Measurements from ENCODE around the gene DCTN3. TPM values are rescaled to one million over a fixed set of nuclear protein-coding genes. Genes with fewer than 3 reads are reported as not detected.

The DCTN3 gene
- total and polyA plus RNA-seq, 4 donors = 39.8 to 86.3 (median 70.3) TPM

DNA sequence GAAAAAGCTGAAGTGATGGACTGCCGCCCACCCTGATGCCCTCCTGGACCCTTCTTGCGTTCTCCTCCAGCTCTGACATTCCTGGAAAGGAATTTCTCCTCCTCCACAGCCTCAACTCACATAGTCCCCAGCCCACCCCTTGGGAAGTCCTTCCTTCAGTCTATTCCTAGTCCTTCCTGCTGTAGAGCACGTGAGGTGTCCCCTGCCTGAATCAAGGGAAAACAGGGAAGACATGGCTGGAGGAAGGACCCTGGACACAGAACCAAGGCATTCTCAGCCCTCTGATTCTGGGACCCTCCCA lies 4.8 kb upstream of the DCTN3 start:
- ATAC-seq (ENCODE audit: insufficient read depth, low FRiP score) (no peak), DNase-seq (no peak)
- no peak overlapping the region for H3K4me3 ChIP-seq
- WGBS, 2 donors = 48 to 60% methylated on average over 3 of the region's 3 CpGs
- TF ChIP-seq, protein P1, sequence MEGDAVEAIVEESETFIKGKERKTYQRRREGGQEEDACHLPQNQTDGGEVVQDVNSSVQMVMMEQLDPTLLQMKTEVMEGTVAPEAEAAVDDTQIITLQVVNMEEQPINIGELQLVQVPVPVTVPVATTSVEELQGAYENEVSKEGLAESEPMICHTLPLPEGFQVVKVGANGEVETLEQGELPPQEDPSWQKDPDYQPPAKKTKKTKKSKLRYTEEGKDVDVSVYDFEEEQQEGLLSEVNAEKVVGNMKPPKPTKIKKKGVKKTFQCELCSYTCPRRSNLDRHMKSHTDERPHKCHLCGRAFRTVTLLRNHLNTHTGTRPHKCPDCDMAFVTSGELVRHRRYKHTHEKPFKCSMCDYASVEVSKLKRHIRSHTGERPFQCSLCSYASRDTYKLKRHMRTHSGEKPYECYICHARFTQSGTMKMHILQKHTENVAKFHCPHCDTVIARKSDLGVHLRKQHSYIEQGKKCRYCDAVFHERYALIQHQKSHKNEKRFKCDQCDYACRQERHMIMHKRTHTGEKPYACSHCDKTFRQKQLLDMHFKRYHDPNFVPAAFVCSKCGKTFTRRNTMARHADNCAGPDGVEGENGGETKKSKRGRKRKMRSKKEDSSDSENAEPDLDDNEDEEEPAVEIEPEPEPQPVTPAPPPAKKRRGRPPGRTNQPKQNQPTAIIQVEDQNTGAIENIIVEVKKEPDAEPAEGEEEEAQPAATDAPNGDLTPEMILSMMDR (IDR thresholded peaks at IDR 0.05; ENCODE audit: control extremely low read depth, extremely low read depth) = no peak
- H3K4me1 ChIP-seq (ENCODE audit: control insufficient read depth in 5 of 5, insufficient read depth in 5 of 5, low read length in 5 of 5) = peaks cover 0 to 10% (median 8%) of the 10 kb centered on the region in 5 donors
- no peaks in the 10 kb centered on the region for H3K36me3 ChIP-seq (ENCODE audit: control insufficient read depth in 4 of 4, insufficient read depth in 4 of 4, low read length in 4 of 4)
- peaks cover 7 to 83% (median 78%) of the 10 kb centered on the region in 3 donors for H3K27me3 ChIP-seq (ENCODE audit: control insufficient read depth in 3 of 3, insufficient read depth in 3 of 3, low read length in 2 of 3)
- H3K9ac ChIP-seq (ENCODE audit: insufficient read depth in 1 of 2, low read length in 2 of 2) = no peak overlapping the region
- peaks cover 0 to 6% (median 0%) of the 10 kb centered on the region in 4 donors for H3K9me3 ChIP-seq (ENCODE audit: control insufficient read depth in 4 of 4, insufficient read depth in 3 of 4, low read length in 3 of 4)
- no peak overlapping the region for H3K27ac ChIP-seq (ENCODE audit: low read depth in 1 of 2, low read length in 1 of 2)

DNA sequence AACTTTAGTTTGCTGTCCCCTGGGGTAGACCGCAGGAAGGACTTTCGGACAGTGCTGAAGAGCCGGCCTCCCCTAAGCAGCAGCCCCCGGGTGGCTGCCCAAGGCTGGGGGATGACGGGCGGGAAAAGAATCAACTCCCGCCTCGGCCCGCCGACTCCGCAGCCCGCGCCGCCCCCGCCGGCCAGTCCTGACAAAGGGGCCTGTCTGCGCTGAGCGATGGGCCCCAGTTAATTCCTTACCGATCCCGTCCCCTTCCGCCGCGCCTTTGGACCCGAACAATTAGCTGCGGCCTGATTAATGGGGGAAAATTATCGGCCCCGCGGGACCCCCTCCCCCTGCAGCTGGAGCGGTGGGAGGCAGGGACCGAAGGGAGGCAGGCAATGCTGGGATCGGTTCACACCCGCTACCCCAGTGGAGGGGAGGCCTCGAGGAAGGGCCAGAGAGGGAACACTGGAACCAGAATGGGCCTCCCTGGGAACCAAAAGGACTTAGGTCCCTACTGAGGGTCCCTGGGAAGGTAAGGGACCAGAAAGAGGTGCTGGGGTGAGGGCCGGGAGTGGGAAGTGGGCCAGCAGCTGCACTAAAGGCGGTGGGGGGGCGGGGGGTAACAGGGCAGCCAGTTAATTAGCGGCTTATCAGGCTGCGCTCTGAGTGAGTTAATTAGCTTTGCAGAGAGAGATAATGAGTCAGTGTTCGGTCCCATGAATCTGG lies 4.3 kb upstream of the DCTN3 start:
- WGBS, 2 donors = 14 to 20% methylated on average over 39 of the region's 39 CpGs
- no peak for DNase-seq
- H3K36me3 ChIP-seq (ENCODE audit: control insufficient read depth in 4 of 4, insufficient read depth in 4 of 4, low read length in 4 of 4) = no peaks in the 10 kb centered on the region
- TF ChIP-seq, protein P1 (IDR thresholded peaks at IDR 0.05; ENCODE audit: control extremely low read depth, extremely low read depth) = no peak
- no peak for ATAC-seq (ENCODE audit: insufficient read depth, low FRiP score)
- H3K27me3 ChIP-seq (ENCODE audit: control insufficient read depth in 3 of 3, insufficient read depth in 3 of 3, low read length in 2 of 3) = peaks cover 7 to 78% (median 73%) of the 10 kb centered on the region in 3 donors
- peaks cover 0 to 13% (median 9%) of the 10 kb centered on the region in 5 donors for H3K4me1 ChIP-seq (ENCODE audit: control insufficient read depth in 5 of 5, insufficient read depth in 5 of 5, low read length in 5 of 5)
- no peak overlapping the region for H3K27ac ChIP-seq (ENCODE audit: low read depth in 1 of 2, low read length in 1 of 2)
- H3K9ac ChIP-seq (ENCODE audit: insufficient read depth in 1 of 2, low read length in 2 of 2) = no peak overlapping the region
- H3K4me3 ChIP-seq = no peak overlapping the region
- H3K9me3 ChIP-seq (ENCODE audit: control insufficient read depth in 4 of 4, insufficient read depth in 3 of 4, low read length in 3 of 4) = peaks cover 0 to 6% (median 0%) of the 10 kb centered on the region in 4 donors

DNA sequence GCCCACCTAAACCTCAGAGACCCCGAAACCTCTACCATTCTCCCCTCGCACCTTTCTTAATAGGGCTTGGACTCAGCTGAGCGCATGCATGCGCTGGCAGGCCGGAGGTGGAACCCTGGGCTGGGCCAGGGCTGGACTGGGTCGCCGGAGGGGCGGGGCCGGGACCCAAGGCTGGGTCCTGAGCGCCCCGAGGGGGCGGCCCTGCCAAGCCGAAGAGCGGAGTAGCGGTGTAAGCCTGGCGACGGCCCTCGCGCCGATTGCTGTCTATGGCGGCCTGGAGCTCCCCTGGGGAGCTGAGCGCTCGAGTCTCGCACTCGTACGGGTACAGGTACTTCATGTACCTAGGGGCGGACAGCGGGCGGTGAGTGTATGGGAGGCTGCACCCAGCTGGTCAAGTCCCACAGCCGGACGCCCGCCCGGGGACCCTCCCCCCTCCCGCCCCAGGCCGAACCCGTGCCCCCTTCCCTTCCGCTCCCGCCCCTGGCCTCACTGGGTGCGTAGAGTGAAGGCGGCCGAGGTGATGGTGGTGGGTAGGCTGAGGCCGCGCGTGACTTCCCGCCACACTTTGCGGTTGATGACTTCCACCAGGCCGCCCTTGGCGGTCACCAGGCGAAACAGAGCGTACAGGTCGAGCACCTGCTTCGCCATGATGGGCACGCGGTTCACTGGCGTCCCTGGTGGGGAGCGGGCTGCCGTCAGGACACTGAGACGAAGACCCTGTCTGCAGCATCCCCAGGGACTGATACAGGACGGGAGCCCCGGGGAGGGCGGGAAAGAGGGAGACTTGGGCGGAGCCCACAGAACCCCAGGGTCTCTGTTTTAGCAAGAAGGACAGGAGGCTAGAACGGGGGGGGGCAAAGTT lies 3.3 kb upstream of the DCTN3 start:
- ATAC-seq (ENCODE audit: insufficient read depth, low FRiP score) (no peak), DNase-seq (no peak)
- H3K4me3 ChIP-seq = no peak overlapping the region
- H3K9ac ChIP-seq (ENCODE audit: insufficient read depth in 1 of 2, low read length in 2 of 2) = no peak overlapping the region
- no peak overlapping the region for H3K27ac ChIP-seq (ENCODE audit: low read depth in 1 of 2, low read length in 1 of 2)
- H3K27me3 ChIP-seq (ENCODE audit: control insufficient read depth in 3 of 3, insufficient read depth in 3 of 3, low read length in 2 of 3) = peaks cover 7 to 71% (median 67%) of the 10 kb centered on the region in 3 donors
- TF ChIP-seq, protein P1 (IDR thresholded peaks at IDR 0.05; ENCODE audit: control extremely low read depth, extremely low read depth) = no peak
- peaks cover 0 to 16% (median 12%) of the 10 kb centered on the region in 5 donors for H3K4me1 ChIP-seq (ENCODE audit: control insufficient read depth in 5 of 5, insufficient read depth in 5 of 5, low read length in 5 of 5)
- no peaks in the 10 kb centered on the region for H3K36me3 ChIP-seq (ENCODE audit: control insufficient read depth in 4 of 4, insufficient read depth in 4 of 4, low read length in 4 of 4)
- H3K9me3 ChIP-seq (ENCODE audit: control insufficient read depth in 4 of 4, insufficient read depth in 3 of 4, low read length in 3 of 4) = peaks cover 0 to 6% (median 0%) of the 10 kb centered on the region in 4 donors
- 8 to 9% methylated on average over 56 to 63 of the region's 63 CpGs for WGBS, 2 donors

Measured in lung (tissue), 12 donors.